Stromal cell of bone marrow (primary cell): ENCODE data around the gene P4HA2.
"Not testable (repeated sequence)": the region's sequence is repeated elsewhere in the genome, so short reads cannot be mapped to it uniquely, and the experiment has no call there.

Experiments
- DNase-seq: peaks from one replicate; pipeline ENCODE4 v3.0.0-alpha.2; 2012; ENCODE audit warnings: low read depth

Gene P4HA2

DNA sequence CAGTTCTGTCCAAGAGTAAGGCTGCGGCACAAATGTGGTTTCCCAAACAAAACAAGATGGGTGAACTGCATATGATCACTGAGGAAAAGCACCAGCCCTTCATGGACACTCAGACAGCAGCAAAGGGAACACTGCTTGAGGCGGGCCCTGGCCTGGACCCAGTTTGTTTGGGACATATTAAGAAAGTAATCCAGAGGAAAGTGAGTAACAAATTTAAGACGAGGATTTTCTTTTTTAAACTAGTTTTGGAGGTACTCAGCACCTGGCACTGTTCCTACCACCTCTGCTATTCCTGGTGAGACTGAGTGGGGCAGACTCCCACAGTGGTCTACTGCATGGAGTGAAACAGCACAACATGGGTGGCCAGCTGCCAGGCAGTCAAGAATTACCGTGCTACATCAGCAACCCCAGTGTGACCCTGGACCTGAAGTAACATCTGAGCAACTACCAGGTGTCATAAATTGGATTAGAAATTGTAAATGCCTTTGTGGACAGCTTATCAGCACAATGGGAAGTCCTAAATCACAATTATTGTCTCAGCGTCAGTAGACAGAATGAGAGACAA is 28.5 kb downstream of the P4HA2 start:
- no peak for DNase-seq

DNA sequence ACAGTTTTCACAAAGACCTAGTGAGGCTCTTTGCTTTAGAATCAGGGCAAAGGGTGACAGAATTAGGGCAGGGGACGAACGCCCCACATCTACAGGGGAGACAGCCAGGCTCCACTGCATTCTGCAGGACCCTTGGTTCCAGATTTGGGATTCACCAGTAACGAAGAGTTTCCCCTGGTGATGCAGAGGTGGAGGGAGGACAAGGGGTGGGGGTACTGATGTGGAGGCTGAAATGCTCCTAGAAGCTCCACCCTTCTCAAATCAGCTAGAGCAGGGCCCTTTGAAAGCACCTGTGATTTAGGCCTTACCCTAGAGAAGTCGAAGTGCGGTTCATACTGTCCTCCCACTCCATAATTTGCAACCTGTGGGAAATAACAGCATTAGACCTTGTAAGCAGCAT is 29.1 kb downstream of the P4HA2 start:
- DNase-seq = no peak

DNA sequence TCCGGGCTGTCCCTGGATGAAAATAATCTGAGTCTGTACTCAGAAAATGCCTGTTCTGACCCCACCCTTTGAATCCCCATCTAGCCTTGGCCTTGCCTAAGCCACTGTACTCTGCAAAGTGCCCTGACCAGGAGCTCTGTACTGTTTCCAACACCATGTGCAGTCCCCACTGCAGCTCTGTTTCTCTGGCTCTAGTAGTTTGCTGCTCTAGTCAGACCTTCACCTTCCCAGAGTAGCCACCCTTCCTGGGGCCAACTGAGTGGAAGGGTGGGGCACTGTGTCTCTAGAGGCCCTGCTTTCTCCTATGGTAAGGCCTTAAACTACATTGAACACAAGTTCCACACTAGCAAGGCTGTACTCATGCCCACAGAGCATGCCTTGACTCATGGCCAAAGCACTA is 31.9 kb downstream of the P4HA2 start:
- no peak for DNase-seq

DNA sequence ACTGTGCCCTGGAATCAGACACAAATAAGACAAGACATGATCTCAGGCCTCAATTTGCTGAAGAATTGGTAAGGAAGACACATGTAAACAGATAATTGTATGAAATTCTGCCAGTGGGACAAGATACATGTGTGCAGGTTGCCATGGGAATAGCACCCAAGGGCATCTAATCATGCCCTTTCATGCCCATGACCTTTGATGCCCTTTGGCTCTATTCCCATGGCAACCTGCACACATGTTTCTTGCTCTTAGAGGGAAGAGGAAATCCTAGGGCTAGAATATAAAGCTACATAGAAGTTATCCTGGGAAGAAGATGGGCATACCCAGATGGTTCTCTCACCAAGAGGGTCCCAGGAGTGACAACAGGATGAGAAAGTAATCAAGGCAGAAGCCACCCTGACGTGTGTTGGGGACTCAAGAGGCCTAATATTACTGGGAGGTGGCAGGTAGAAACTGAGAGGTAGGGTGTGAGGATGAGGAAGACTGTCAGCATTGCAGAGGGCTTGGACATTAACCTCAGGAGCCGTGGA is 34.4 kb downstream of the P4HA2 start:
- no peak for DNase-seq

DNA sequence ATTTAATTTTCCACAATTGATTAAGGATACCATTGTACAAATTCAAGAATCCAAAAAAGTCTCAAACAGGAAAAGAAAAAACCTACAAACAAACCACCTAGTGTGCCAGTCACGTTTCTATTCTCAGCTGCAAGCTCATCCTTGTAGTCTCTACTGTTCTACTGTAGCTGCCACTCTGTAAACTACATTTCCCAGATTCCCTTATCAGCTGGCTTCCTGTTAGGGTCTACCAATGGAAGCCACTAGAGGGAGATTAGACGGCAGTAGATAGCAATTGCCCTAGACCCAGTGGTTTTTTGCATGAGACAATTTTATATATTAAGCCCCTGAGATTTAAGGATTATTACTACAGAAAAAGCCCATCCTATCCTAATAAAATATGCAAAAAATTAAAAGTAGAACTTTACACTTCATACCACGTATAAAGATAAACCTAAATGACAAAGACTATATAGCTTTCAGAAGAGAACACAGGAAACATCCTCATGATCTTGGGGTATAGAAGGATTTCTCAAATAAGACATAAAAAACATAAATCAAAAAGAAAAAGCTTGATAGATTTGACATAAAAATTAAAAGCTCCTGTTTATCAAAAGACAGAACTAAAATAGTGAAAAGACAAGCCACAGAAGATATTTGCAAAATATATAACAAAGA is 37.4 kb downstream of the P4HA2 start:
- DNase-seq = peak; percentile 62

DNA sequence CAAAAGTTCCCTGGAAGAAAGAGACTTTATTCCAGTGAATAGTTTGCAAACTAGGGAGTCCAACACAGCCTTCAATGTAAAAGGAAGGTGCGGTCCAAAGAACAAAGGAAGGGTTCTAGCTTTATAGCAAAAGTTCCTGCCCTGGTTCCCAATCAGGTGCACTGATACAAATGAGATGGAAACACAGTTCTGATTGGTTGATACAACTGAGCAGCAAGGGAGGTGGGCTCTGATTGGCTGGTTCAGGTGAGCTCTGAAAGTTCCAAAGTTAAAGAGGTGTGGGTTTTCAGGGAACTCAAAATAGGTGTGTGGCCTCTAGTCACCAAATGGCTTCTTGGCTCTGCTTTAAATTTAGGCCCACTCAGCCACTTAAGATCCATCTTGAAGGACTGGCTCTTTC is 43.1 kb downstream of the P4HA2 start:
- no peak for DNase-seq

DNA sequence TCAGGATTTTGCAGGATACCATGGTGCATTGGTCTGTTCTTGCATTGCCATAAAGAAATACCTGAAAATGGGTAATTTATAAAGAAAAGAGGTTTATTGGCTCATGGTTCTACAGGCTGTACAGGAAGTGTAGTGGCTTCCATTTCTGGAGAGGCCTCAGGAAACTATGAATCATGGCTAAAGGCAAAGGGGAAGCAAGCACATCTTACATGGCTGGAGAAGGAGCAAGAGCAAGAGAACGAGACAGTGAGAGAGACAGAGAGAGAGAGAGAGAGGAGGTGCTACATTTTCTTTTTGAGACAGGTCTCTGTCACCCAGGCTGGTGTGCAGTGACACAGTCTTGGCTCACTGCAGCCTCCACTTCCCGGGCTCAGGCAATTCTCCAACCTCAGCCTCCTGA is 43.9 kb downstream of the P4HA2 start:
- DNase-seq = peak; percentile 25

DNA sequence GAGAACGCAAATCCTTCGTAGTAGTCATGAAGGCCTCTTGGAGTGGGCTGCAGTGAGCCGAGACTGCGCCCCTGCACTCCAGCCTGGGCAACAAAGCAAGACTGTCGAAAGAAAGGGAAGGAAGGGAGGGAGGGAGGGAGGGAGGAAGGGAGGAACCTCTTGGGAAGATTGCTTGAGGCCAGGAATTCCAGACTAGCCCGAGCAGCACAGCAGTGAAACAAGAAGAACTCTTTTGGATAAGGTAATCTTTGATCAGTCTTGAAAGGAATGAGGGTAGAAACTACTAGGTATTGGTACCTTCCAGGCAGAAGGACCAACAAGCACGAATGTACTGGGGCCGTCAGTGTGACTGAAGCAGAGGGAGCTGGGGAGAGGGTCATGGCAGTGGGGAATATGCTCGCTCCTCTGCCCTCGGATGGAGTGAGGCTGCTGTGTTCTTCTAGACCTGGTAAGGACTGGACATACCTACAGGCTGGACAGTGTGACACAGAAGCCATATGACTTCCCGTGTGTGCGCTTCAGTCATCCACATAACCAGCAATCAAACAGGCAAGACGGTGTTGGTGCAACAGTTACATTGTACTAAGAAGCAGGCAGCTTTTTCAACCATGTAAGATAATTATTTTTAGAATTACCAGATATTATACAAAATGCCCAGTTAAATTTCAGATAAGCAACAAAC is 45.2 kb downstream of the P4HA2 start:
- DNase-seq = no peak

DNA sequence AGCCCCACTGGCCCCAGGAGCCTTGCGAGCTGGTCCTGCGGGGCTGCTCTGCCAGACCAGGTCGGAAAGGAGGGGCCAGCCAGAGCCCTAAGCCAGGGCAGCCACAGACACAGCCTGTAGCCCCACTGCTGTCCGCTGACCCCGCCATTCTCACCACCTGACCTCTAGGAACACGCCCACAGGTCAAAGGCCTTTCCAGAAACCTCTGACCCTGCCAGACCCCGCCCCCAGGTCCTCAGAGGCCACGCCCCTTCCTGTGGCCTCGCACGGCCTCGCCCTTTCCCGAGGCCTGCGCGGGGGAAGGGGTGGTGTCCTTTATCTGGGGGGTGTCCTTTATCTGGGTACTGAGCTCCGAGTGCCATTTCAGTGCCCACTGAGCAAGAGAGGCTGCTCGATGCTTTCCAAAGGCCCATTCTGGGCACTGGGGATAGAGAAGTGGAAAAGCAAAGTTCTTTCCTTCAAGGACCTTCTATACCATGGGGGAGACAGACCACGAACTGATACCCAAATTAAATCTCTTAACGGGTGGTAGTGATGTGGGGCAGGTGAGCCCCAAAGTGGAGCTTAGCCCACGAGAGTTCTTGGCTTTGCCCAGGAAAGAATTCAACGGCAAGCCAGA is 46.5 kb downstream of the P4HA2 start:
- DNase-seq = no peak

DNA sequence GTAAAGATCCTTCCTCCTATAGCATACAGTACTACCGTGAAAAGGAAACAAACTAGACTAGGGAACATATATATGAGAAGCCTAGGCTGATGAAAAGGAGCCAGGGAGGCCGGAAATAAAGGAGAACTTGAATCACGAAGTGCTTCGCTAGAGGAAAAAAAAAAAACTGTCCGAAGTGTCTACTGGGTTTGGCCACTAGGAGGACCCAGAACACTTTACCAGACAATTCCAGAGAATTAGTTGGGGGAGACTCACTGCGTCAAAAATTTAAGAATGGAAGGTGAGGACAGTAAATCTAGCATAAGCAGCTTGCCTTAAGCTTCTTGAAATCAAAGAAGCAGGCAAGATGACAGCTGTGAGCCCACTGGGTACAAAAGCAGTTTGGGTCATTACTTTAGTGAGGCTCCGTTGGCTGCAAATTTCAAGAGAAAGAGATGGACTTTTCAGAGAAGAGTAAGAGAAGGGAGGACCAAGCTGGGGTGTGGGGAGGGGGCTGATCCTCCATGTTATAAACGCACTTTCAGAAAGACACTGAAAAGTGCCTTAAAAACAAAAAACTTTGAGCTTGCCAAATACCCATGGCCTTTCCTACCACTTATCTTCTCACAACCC is 47.4 kb downstream of the P4HA2 start:
- DNase-seq = peak; percentile 62

DNA sequence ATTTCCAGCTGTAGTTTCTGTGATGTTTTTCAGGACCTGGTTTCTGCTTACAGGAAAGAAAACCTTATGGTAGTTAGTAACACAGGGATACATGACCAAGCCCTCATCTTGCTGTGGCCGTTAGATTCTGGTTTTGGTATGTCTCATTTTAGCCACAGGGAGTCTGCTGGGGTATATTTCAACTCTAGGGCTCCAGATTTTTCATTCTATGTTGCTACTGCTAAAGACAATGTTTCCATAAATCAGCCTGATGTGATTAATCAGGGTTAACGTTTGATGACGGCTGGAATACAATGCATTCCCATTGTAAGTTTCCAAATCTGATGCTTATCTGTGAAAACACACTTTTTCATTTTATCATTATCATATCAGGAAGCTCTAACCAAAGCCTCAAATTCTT is 48.2 kb downstream of the P4HA2 start:
- DNase-seq = no peak

DNA sequence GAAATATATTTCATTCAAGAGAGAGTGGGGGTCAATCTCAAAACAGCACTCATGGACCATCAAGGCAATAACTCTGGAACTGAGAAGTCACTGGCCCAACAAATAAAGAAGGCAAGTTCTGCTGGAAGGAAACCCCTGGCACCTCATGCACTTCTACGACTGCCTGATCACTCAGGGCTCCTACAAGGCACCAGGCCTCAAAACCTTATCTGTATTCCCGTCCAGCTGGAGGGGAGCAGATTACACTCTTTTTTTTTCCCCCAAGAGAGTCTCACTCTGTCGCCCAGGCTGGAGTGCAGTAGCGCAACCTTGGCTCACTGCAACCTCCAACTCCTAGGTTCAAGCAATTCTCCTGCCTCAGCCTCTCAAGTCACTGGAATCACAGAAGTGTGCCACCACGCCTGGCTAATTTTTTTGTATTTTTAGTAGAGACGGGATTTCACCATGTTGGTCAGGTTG is 49.9 kb downstream of the P4HA2 start:
- no peak for DNase-seq

DNA sequence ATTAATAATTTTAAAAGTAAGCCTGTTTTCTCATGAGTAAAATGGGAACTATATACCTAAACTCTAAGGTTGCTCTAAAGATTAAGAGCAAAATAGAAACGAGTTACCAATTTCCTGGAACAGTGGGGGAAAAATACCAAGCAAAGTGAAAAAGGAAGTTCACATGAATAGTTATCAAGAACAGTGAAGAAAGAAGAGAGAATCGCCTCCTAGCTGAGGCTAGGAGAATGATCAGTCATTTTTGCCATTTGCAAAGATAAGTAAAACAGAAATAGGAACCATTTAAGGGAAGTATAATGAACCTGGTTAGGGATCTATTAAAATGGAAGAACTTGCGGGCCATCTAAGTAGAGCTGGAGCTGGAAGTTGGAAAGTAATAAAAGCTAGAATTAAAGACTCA is 50.7 kb downstream of the P4HA2 start:
- DNase-seq = peak; percentile 10

DNA sequence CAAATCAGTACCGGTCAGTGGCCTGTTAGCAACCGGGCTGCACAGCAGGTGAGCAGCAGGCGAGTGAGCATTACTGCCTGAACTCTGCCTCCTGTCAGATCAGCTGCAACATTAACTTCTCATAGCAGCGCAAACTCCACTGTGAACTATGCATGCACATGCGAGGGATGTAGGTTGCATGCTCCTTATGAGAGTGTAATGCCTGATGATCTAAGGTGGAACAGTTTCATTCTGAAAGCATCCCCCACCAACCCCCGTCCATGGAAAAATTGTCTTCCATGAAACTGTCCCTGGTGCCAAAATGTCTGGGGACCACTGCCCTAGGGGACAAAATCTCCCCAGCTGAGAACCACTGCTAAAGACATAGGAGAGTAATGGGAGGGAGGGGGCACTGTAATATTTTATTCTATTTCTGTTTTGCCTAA is 51.1 kb downstream of the P4HA2 start:
- no peak for DNase-seq

DNA sequence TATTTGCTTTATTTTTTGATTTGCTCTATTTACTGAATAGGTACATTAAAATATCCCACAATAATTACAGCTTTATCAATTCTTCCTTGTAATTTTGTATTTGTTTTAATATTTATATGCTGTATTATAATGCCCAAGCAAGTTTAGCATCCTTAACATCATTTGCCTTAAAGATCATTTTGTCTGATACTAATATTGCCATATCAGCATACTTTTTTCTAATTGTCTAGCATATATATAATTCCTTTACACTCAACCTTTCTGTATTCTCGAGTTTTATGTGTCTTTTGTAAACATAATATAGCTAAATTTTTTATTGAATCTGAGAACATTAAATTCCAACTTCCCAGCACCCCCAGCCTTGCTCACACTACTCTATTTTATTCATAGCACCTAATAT is 64.7 kb downstream of the P4HA2 start:
- no peak for DNase-seq

DNA sequence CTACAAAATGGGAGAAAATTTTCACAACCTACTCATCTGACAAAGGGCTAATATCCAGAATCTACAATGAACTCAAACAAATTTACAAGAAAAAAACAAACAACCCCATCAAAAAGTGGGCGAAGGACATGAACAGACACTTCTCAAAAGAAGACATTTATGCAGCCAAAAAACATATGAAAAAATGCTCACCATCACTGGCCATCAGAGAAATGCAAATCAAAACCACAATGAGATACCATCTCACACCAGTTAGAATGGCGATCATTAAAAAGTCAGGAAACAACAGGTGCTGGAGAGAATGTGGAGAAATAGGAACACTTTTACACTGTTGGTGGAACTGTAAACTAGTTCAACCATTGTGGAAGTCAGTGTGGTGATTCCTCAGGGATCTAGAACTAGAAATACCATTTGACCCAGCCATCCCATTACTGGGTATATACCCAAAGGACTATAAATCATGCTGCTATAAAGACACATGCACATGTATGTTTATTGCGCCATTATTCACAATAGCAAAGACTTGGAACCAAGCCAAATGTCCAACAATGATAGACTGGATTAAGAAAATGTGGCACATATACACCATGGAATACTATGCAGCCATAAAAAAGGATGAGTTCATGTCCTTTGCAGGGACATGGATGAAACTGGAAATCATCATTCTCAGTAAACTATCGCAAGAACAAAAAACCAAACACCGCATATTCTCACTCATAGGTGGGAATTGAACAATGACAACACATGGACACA is 65.9 kb downstream of the P4HA2 start:
- DNase-seq = not testable (repeated sequence)

DNA sequence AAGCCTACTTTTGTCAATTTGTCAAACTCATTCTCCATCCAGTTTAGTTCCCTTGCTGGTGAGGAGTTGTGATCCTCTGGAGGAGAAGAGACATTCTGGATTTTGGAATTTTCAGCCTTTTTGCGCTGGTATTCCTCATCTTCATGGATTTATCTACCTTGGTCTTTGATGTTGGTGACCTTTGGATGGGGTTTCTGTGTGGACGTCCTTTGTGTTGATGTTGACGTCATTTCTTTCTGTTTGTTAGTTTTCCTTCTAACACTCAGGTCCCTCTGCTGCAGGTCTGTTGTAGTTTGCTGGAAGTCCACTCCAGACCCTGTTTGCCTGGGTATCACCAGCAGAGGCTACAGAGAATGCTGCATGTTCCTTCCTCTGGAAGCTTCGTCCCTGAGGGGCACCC is 71.2 kb downstream of the P4HA2 start:
- DNase-seq = no peak

DNA sequence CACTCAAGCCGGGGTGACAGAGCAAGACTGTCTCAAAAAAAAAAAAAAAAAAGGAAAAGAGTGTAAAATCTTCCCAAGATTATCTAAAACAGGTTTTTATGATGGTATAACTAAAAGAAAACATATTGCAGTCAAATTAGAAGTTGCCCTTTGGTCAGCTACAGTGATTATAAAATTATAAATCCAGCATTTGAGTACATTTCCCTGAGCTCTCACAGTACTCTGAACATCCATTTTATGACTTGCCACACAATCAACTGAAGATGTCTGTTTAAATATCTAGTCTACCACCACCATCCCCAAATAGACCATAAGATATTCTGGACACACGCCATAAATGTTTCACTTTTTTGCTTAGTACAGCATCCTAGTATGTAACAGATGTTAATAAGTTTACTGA is 77.1 kb downstream of the P4HA2 start:
- no peak for DNase-seq

DNA sequence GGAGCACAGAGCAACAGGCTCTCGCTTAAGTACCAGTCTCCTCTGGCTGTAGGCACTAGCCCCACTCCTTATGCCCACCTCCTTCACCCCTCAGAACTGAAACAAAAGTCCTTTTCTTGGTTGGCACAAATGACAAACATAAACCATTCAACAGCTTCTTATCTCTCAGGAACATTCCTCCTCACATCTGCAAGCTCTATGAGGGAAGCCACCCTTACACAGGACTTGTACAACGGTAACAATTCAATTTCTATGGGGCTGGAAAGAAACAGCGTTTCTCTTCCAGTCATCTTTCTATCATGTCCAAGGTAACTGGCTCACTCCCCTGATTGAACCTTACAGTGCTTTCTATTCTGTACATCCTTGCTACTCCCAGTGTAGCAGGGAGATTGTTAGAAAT is 80.0 kb downstream of the P4HA2 start:
- no peak for DNase-seq

DNA sequence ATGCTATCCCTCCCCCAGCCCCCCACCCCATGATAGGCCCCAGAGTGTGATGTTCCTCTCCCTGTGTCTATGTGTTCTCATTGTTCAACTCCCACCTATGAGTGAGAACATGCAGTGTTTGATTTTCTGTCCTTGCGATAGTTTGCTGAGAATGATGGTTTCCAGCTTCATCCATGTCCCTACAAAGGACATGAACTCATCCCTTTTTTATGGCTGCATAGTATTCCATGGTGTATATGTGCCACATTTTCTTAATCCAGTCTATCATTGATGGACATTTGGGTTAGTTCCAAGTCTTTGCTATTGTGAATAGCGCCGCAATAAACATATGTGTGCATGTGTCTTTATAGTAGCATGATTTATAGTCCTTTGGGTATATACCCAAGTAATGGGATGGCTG is 82.3 kb downstream of the P4HA2 start:
- DNase-seq = not testable (repeated sequence)

DNA sequence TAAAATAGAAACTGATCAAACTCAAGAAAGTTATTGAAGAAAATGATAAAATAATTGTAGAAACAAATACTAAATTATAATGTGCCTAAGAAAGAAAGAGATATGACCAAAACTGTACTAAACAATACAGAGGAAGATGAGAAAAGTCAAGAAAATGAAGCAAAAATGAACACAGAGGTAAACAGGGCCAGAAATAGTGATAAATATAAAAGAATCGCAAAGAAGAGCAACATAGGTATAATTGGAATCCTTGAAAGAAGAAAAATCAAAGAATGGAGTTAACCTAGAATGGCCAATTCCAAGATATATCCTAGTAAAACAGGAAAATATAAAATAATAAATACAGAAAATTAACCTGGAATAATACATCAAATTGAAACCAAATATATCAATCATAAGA is 84.5 kb downstream of the P4HA2 start:
- no peak for DNase-seq

DNA sequence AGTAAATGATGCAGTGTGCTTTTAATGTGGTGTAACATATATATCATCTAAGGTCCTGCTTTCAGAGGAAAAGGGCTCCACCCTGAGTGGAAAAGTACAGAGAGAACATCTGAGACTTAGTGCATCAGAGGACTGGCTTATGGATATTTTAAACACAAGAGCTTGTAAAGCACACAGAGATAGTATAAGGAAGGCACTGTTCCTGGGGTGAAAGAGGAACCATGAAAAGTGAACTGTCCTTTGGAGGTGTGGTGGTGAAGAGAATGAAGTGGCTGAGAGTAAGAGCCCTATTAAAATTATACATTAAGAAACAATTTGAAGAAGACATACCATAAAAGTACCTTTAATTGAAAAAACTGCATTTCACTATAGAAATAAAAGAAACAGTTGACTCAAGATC is 85.2 kb downstream of the P4HA2 start:
- no peak for DNase-seq
